Natural killer cell (primary cell): Measurements from ENCODE around the gene TNFAIP3. TPM values are rescaled to one million over a fixed set of nuclear protein-coding genes. Genes with fewer than 3 reads are reported as not detected.

Source experiments
- ATAC-seq, 3 donors: fragments of 150-1000 bp in 2 of 3; fragments of 200-7000 bp in 1 of 3; cut with Tn5 transposase; 1 replicate in 1 of 3; 2 replicates in 2 of 3; pipeline ENCODE4 v1.10.0; 2021; ENCODE audit warnings: mild to moderate bottlenecking in 2 of 3, moderate library complexity in 2 of 3
- DNase-seq, 2 donors: peaks; one replicate each; pipeline versions ENCODE4 v3.0.0 to v3.0.0-alpha.2; 2013 to 2021; ENCODE audit warnings: mixed read lengths in 1 of 2
- H3K27ac ChIP-seq: one replicate; pipeline ENCODE4 v1.5.1; 2013; ENCODE audit warnings: mild to moderate bottlenecking, low read length
- H3K27me3 ChIP-seq: one replicate; pipeline ENCODE4 v1.6.1; 2013; ENCODE audit warnings: low read length; ENCODE audit not compliant: control insufficient read depth, insufficient read depth
- H3K36me3 ChIP-seq: one replicate; pipeline ENCODE4 v1.6.1; 2013; ENCODE audit warnings: low read length; ENCODE audit not compliant: control insufficient read depth, insufficient read depth
- H3K4me1 ChIP-seq: one replicate; pipeline ENCODE4 v1.6.1; 2013; ENCODE audit warnings: low read length; ENCODE audit not compliant: control insufficient read depth, insufficient read depth
- H3K4me3 ChIP-seq: one replicate; pipeline ENCODE4 v1.5.1; 2013; ENCODE audit warnings: low read length
- H3K9me3 ChIP-seq: one replicate; pipeline ENCODE4 v1.6.1; 2013; ENCODE audit warnings: low read length; ENCODE audit not compliant: control insufficient read depth, insufficient read depth
- H3K27ac Mint-ChIP-seq, 2 donors: one replicate each; pipeline ENCODE4 v1.8.0; 2022; ENCODE audit warnings: mild to moderate bottlenecking in 2 of 2, mixed read lengths in 2 of 2, moderate library complexity in 1 of 2
- H3K27me3 Mint-ChIP-seq, 2 donors: one replicate each; pipeline ENCODE4 v1.8.0; 2022; ENCODE audit warnings: low read depth in 2 of 2, mixed read lengths in 2 of 2
- H3K36me3 Mint-ChIP-seq: one replicate; pipeline ENCODE4 v1.8.0; 2022; ENCODE audit warnings: mixed read lengths
- H3K4me1 Mint-ChIP-seq, 2 donors: one replicate each; pipeline ENCODE4 v1.8.0; 2022; ENCODE audit warnings: mixed read lengths in 2 of 2
- H3K4me3 Mint-ChIP-seq: one replicate; pipeline ENCODE4 v1.8.0; 2022; ENCODE audit warnings: mild to moderate bottlenecking, moderate library complexity, mixed read lengths
- H3K9me3 Mint-ChIP-seq, 2 donors: one replicate each; pipeline ENCODE4 v1.8.0; 2022; ENCODE audit warnings: mixed read lengths in 2 of 2
- WGBS: methylation state at CpG from one replicate; pipeline ENCODE4 v1.1.7; 2013; ENCODE audit warnings: missing lambda C conversion rate; ENCODE audit not compliant: insufficient coverage; 5-methylcytosine and 5-hydroxymethylcytosine counted together
- intact Hi-C: fragments of 100-400 bp; cut with micrococcal nuclease; formaldehyde crosslinking; loops from one replicate; pipeline ENCODE4 v1.14.2; 2022
- total RNA-seq, 4 donors: library from RNA; stranded (reverse); fragments of 120-200 nt in 1 of 4; gene quantifications; one replicate each; pipeline versions ENCODE4 v1.2.3 to v1.2.4, GENCODE V29; 2013 to 2022
- TF ChIP-seq, protein P1 (sequence below): fragments of 200-600 bp; IDR thresholded peaks from one replicate; pipeline ENCODE4 v1.8.0; 2022; ENCODE audit warnings: antibody characterized with exemption

The TNFAIP3 gene
- total RNA-seq, 3 donors from 2014 or later (not counting 1 experiment from before 2014, with no cell fraction given) = 1,163 to 1,298 (median 1,241) TPM

DNA sequence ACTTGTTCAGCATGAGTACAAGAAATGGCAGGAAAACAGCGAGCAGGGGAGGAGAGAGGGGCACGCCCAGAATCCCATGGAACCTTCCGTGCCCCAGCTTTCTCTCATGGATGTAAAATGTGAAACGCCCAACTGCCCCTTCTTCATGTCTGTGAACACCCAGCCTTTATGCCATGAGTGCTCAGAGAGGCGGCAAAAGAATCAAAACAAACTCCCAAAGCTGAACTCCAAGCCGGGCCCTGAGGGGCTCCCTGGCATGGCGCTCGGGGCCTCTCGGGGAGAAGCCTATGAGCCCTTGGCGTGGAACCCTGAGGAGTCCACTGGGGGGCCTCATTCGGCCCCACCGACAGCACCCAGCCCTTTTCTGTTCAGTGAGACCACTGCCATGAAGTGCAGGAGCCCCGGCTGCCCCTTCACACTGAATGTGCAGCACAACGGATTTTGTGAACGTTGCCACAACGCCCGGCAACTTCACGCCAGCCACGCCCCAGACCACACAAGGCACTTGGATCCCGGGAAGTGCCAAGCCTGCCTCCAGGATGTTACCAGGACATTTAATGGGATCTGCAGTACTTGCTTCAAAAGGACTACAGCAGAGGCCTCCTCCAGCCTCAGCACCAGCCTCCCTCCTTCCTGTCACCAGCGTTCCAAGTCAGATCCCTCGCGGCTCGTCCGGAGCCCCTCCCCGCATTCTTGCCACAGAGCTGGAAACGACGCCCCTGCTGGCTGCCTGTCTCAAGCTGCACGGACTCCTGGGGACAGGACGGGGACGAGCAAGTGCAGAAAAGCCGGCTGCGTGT is 11.6 kb downstream of the TNFAIP3 start:
- H3K27me3 Mint-ChIP-seq = no peaks in the 10 kb centered on the region
- H3K27ac Mint-ChIP-seq = peak overlapping the region; percentile 75 to 89
- ATAC-seq (peak in 2 of 3 donors; percentile 12 to 17), DNase-seq (peak in 1 of 2 donors; percentile 48)
- intact Hi-C loops = no loop called here
- TF ChIP-seq, protein P1, sequence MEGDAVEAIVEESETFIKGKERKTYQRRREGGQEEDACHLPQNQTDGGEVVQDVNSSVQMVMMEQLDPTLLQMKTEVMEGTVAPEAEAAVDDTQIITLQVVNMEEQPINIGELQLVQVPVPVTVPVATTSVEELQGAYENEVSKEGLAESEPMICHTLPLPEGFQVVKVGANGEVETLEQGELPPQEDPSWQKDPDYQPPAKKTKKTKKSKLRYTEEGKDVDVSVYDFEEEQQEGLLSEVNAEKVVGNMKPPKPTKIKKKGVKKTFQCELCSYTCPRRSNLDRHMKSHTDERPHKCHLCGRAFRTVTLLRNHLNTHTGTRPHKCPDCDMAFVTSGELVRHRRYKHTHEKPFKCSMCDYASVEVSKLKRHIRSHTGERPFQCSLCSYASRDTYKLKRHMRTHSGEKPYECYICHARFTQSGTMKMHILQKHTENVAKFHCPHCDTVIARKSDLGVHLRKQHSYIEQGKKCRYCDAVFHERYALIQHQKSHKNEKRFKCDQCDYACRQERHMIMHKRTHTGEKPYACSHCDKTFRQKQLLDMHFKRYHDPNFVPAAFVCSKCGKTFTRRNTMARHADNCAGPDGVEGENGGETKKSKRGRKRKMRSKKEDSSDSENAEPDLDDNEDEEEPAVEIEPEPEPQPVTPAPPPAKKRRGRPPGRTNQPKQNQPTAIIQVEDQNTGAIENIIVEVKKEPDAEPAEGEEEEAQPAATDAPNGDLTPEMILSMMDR = no peak
- H3K9me3 Mint-ChIP-seq = no peaks in the 10 kb centered on the region
- peak overlapping the region; percentile 66 for H3K4me3 Mint-ChIP-seq
- no peak overlapping the region for H3K27ac ChIP-seq
- H3K36me3 Mint-ChIP-seq = peaks cover 32% of the 10 kb centered on the region
- 94% methylated on average over 33 of the region's 33 CpGs for WGBS
- no peaks in the 10 kb centered on the region for H3K9me3 ChIP-seq
- no peak overlapping the region for H3K4me3 ChIP-seq
- H3K36me3 ChIP-seq = peaks cover 88% of the 10 kb centered on the region
- H3K4me1 Mint-ChIP-seq = peaks cover 17 to 32% of the 10 kb centered on the region in 2 donors
- H3K4me1 ChIP-seq = peaks cover 16% of the 10 kb centered on the region
- no peaks in the 10 kb centered on the region for H3K27me3 ChIP-seq

DNA sequence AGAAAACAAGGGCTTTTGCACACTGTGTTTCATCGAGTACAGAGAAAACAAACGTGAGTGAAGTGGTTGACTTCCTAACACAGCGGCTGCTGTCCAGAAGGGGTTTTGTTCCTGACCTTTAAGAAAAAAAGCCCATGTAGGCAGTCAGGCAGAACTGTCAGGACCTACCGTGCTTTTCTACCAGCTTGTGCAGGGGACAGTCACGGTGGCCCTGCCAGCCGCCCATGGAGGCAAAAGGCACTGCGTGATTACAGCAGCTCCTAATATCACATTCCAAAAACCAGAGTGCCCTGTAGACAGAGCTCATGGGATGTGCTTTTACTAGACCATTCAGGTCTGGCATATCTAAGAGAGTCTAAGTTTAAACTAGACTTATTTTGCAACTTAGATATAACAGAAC is 12.2 kb downstream of the TNFAIP3 start:
- intact Hi-C loops = no loop called here
- DNase-seq = no peak
- peaks cover 13% of the 10 kb centered on the region for H3K4me1 ChIP-seq

DNA sequence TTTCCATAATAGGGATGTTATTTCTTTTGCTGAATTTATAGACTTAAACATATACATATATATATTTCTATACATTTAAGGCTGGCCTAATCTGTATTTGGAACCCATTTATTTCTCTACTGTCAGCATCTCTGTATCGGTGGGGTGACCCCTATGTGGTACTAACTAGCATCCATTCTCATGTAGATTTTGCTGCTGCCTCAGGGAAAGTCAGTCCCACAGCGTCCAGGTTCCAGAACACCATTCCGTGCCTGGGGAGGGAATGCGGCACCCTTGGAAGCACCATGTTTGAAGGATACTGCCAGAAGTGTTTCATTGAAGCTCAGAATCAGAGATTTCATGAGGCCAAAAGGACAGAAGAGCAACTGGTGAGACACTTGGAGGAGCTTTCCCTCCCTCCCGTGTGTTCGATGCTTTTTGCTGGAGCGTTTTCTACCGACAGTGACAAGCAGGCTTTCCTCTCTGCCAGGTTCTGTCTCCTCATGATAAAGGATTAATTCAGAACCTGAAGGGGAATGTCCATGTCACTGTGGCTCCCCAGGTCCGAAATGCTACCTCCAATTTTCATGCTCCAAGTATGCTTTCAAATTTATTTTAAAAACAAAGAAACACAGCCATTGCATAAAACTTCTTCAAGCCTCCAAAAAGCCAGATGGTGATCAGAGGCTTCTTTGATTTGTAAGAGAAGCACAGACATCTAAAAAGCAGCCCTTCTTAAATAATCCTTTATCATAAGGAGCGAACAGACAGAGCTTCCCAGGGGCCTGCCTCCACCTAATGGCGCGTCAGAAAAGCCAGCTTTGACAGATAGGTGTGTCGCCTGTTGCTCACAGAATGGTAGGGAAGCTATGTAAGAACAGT is 13.1 kb downstream of the TNFAIP3 start:
- Mint-ChIP-seq H3K4me3 (no peak overlapping the region), H3K9me3 (no peaks in the 10 kb centered on the region), H3K27ac (peak overlapping the region in 1 of 2 donors; percentile 89), H3K27me3 (no peaks in the 10 kb centered on the region), H3K4me1 (peaks cover 27 to 38% of the 10 kb centered on the region in 2 donors), H3K36me3 (peaks cover 25% of the 10 kb centered on the region)
- intact Hi-C loops = no loop called here
- peaks cover 12% of the 10 kb centered on the region for H3K4me1 ChIP-seq
- WGBS = 92% methylated on average over 13 of the region's 13 CpGs
- H3K27me3 ChIP-seq = no peaks in the 10 kb centered on the region
- H3K36me3 ChIP-seq = peaks cover 76% of the 10 kb centered on the region
- DNase-seq (peak in 1 of 2 donors; percentile 41), ATAC-seq (no peak)
- no peaks in the 10 kb centered on the region for H3K9me3 ChIP-seq
- TF ChIP-seq, protein P1 = no peak
- H3K27ac ChIP-seq = no peak overlapping the region
- H3K4me3 ChIP-seq = no peak overlapping the region

More for the DNA sequence above, 12.2 kb downstream of the TNFAIP3 start:
- Mint-ChIP-seq H3K36me3 (peaks cover 30% of the 10 kb centered on the region), H3K4me1 (peaks cover 23 to 36% of the 10 kb centered on the region in 2 donors), H3K4me3 (peak overlapping the region; percentile 66), H3K27me3 (no peaks in the 10 kb centered on the region), H3K27ac (peak overlapping the region; percentile 75 to 89), H3K9me3 (no peaks in the 10 kb centered on the region)
- TF ChIP-seq, protein P1 = no peak
- 93% methylated on average over 7 of the region's 7 CpGs for WGBS
- Histone ChIP-seq H3K4me3 (no peak overlapping the region), H3K36me3 (peaks cover 84% of the 10 kb centered on the region), H3K9me3 (no peaks in the 10 kb centered on the region), H3K27me3 (no peaks in the 10 kb centered on the region), H3K27ac (no peak overlapping the region)
- ATAC-seq = peak in 1 of 3 donors; percentile 0
